WERI-Rb-1 (cell line): Measurements from ENCODE around the gene VPS39.

ENCODE experiments used
- DNase-seq: peaks from one replicate; pipeline ENCODE4 v3.0.0-alpha.2; 2020
- H3K27ac ChIP-seq: fragments of 250-450 bp; sonication (Bioruptor Pico); 2 replicates; pipeline ENCODE4 v1.5.1; 2020; ENCODE audit warnings: mild to moderate bottlenecking, moderate library complexity
- H3K27me3 ChIP-seq: fragments of 250-450 bp; sonication (Bioruptor Pico); 2 replicates; pipeline ENCODE4 v1.5.1; 2021; ENCODE audit warnings: mild to moderate bottlenecking, low read depth, moderate library complexity; ENCODE audit not compliant: insufficient read depth, severe bottlenecking
- H3K36me3 ChIP-seq: fragments of 250-450 bp; sonication (Bioruptor Pico); 2 replicates; pipeline ENCODE4 v1.5.1; 2020; ENCODE audit warnings: mild to moderate bottlenecking, moderate library complexity
- H3K4me3 ChIP-seq: 2 replicates; pipeline ENCODE4 v1.5.1; 2011; ENCODE audit warnings: low read depth, mild to moderate bottlenecking, control low read depth, low read length
- H3K9me3 ChIP-seq: fragments of 250-450 bp; sonication (Bioruptor Pico); 2 replicates; pipeline ENCODE4 v1.5.1; 2021; ENCODE audit warnings: mild to moderate bottlenecking, moderate library complexity; ENCODE audit not compliant: severe bottlenecking
- CTCF ChIP-seq: IDR thresholded peaks from 2 replicates; pipeline ENCODE4 v1.5.1; 2011; ENCODE audit warnings: low read depth, mild to moderate bottlenecking, control low read depth, inconsistent platforms, low read length

Gene VPS39

DNA sequence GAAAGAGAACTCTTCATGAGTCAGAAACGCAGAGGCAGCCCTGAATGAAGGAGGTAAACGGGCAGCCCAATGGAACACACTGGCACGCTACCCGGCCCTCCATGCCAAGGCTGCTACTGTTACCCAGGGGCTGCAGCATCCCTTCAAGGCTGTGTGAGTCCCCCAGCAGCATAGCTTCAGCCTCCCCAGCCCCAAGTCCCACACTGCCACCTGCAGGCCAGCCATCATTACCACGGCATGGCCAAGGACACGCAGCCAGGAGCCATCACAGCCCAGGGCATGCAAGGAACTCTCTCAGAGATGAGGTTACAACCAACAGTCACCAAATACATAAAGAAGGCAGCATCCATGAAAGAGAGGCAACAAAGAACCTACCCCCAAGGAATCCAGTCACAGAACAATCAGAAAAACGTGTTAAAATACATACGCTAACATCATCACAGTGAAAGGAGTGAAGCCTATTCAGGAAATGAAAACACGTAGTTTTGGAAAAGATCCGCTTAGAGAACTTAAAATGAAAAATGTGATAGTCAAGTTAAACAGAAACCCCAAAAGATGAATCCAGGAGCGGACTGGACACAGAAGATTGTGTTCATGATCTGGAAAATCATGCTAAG, 74.1 kb downstream of the VPS39 start:
- no peaks in the 10 kb centered on the region for H3K9me3 ChIP-seq
- TF ChIP-seq CTCF = peak; percentile 91
- no peak overlapping the region for H3K4me3 ChIP-seq
- no peaks in the 10 kb centered on the region for H3K27me3 ChIP-seq
- DNase-seq = peak; percentile 88
- H3K27ac ChIP-seq = no peak overlapping the region
- no peaks in the 10 kb centered on the region for H3K36me3 ChIP-seq

DNA sequence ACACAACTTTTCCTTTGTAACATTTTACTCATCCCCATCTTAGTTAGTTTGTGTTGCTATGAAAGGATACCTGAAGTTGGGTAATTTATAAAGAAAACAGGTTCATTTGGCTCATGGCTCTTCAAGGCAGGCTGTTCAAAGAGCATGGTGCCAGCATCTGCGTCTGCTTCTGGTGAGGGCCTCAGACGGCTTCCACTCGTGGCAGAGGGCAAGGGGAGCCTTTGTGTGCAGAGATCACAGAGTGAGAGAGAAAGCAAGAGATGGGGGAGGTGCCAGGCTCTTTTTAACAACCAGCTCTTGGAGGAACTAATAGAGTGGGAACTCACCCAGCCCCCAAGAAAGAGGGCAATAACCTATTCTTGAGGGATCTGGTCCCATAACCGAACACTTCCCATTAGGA, 74.7 kb downstream of the VPS39 start:
- Histone ChIP-seq H3K9me3 (no peaks in the 10 kb centered on the region), H3K27me3 (no peaks in the 10 kb centered on the region), H3K4me3 (no peak overlapping the region), H3K27ac (no peak overlapping the region), H3K36me3 (no peaks in the 10 kb centered on the region)
- TF ChIP-seq CTCF = no peak
- no peak for DNase-seq

DNA sequence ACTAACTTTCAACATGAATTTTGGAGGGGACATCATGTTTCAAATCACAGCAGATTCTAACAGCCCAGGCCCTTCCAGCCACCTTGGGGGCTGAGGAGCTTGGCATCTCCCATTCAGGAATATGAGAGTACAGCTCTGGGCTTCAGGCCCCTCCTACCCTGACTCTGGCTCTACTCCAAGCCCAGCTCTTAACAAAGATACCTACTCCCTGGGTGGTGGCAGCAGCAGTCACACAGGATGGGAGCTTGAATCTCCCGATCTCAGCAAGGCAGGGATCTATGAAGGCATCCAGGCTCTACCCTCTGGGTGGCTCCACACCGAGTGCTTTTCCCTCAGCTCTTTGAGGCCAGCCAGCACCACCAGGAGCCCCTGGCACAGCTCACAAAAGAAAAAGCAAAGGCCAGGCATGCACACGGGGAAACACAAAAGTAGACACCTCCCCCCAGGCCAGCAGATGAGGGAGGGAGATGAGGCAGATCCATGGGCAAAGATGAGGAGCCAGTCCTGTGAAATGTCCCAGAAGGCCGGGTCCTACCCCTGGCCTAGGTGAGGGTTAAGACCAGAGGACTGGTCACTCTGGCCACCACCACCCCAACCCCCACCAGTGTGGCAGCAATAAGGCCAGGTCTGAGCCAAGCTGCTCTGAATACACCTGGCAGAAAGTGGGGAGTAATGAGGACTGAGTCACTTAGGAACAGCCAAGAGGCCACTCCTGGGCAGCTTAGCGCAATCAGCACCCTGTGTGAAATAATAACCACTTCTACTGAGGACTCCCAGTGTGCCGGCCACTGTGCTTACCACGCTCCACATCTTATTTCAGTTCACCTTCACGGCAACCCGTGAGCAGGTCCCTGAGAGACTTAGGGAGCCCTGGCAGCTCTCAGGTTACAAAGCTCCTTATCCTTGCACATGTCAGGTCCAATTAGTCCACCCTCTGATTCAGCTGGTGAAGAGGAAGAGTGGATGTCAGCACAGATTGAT, 76.0 kb downstream of the VPS39 start:
- Histone ChIP-seq H3K27me3 (no peaks in the 10 kb centered on the region), H3K4me3 (peak overlapping the region; percentile 14; the same call in 1 of the 2 replicates), H3K27ac (peak overlapping the region; percentile 83), H3K9me3 (no peaks in the 10 kb centered on the region), H3K36me3 (no peaks in the 10 kb centered on the region)
- DNase-seq = peak; percentile 92
- TF ChIP-seq CTCF = no peak

DNA sequence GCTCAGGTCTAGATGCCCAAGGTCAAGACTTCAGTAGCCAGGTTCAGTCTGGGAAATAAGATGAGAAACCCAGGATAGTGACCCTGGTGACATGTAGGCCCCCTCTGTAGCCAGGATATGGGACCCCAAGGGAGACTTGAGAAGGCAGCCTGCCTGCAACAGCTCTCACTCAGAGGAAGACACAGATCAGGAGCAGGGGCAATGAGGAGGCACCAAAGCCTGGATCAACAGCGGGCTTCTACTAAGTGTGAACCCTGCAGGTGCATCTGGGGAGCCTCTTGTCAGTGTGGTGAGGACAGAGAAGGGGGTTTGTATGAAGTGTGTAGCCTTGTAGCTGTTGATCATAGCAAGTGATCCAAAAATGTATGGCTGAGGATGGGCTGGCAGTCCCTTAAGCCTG, 77.1 kb downstream of the VPS39 start:
- TF ChIP-seq CTCF = no peak
- no peaks in the 10 kb centered on the region for H3K36me3 ChIP-seq
- no peaks in the 10 kb centered on the region for H3K27me3 ChIP-seq
- H3K9me3 ChIP-seq = no peaks in the 10 kb centered on the region
- H3K4me3 ChIP-seq = no peak overlapping the region
- H3K27ac ChIP-seq = peak overlapping the region; percentile 83
- DNase-seq = no peak

GRCh38 chr15:42130246-42130986, 77.7 kb downstream of the VPS39 start:
- Histone ChIP-seq H3K27ac (no peak overlapping the region; the same call in 1 of the 2 replicates), H3K27me3 (no peaks in the 10 kb centered on the region), H3K36me3 (no peaks in the 10 kb centered on the region), H3K4me3 (no peak overlapping the region), H3K9me3 (no peaks in the 10 kb centered on the region)
- no peak for TF ChIP-seq CTCF
- DNase-seq = peak; percentile 36
